Gastrocnemius medialis (tissue), 4 donors: ENCODE data around the gene RBMS3.

Source experiments
- CTCF ChIP-seq, 5 experiments: fragments of 450-650 bp in 3 of 5; fragments of 200-600 bp in 2 of 5; sonication (generic) in 2 of 5; IDR thresholded peaks in 4 of 5; conservative IDR thresholded peaks in 1 of 5; 1 replicate in 4 of 5; 2 replicates in 1 of 5; pipeline ENCODE4 v1.5.1; 2016 to 2019; ENCODE audit warnings: antibody characterized with exemption in 5 of 5, mild to moderate bottlenecking in 3 of 5, moderate library complexity in 3 of 5
- POLR2A ChIP-seq, 2 donors: fragments of 450-650 bp; IDR thresholded peaks; one replicate each; pipeline ENCODE4 v1.6.1; 2017; ENCODE audit warnings: antibody characterized with exemption in 2 of 2, mild to moderate bottlenecking in 2 of 2, moderate library complexity in 2 of 2

- TF ChIP-seq CTCF (IDR thresholded peaks at IDR 0.05 in 4 of 5, conservative IDR thresholded peaks at IDR 0.05 in 1 of 5) (no peak), POLR2A (IDR thresholded peaks at IDR 0.05) (no peak)
These were observed 721.9 kb downstream of the RBMS3 start for GRCh38 chr3:30002797-30003196.
